Gastrocnemius medialis (tissue), 4 donors: ENCODE data around the gene CYP4V2. TPM values are rescaled to one million over a fixed set of nuclear protein-coding genes. Genes with fewer than 3 reads are reported as not detected.
"Not testable (repeated sequence)": the region's sequence is repeated elsewhere in the genome, so short reads cannot be mapped to it uniquely, and the experiment has no call there.

Source experiments
- ATAC-seq, 2 donors: fragments of 150-250 bp; one replicate each; pipeline ENCODE4 v1.9.1; 2016
- DNase-seq, 2 donors: peaks; one replicate each; pipeline ENCODE4 v3.0.0-alpha.2; 2019
- H3K27ac ChIP-seq, 4 donors: fragments of 200-600 bp; sonication (generic); 1 replicate in 1 of 4; 2 replicates in 3 of 4; pipeline ENCODE4 v1.5.1; 2016 to 2018; ENCODE audit warnings: mild to moderate bottlenecking in 2 of 4, moderate library complexity in 1 of 4
- H3K27me3 ChIP-seq, 3 donors: fragments of 200-600 bp; sonication (generic) in 2 of 3; 1 replicate in 1 of 3; 2 replicates in 2 of 3; pipeline versions ENCODE4 v1.5.1 to v1.6.0; 2016 to 2019; ENCODE audit warnings: mild to moderate bottlenecking in 1 of 3, moderate library complexity in 1 of 3
- H3K36me3 ChIP-seq, 2 donors: fragments of 200-600 bp; sonication (generic) in 1 of 2; one replicate each; pipeline ENCODE4 v1.5.1; 2017 to 2018
- H3K4me1 ChIP-seq, 2 donors: fragments of 200-600 bp; sonication (generic) in 1 of 2; one replicate each; pipeline ENCODE4 v1.5.1; 2016 to 2017; ENCODE audit warnings: mild to moderate bottlenecking in 2 of 2
- H3K4me3 ChIP-seq, 4 donors: fragments of 200-600 bp; sonication (generic) in 3 of 4; 1 replicate in 1 of 4; 2 replicates in 3 of 4; pipeline ENCODE4 v1.5.1; 2016 to 2019; ENCODE audit warnings: mild to moderate bottlenecking in 2 of 4
- H3K9me3 ChIP-seq, 3 donors: fragments of 200-600 bp; sonication (generic) in 2 of 3; 1 replicate in 1 of 3; 2 replicates in 2 of 3; pipeline ENCODE4 v1.5.1; 2016 to 2019
- POLR2A ChIP-seq, 2 donors: fragments of 450-650 bp; IDR thresholded peaks; one replicate each; pipeline ENCODE4 v1.6.1; 2017; ENCODE audit warnings: antibody characterized with exemption in 2 of 2, mild to moderate bottlenecking in 2 of 2, moderate library complexity in 2 of 2
- in situ Hi-C, 4 donors: fragments of 200-750 bp; cut with MboI; loops; one replicate each; pipeline versions ENCODE4 v1.15.0 to v1.8.0; 2017; ENCODE audit warnings: low sequenced_read_pairs in 4 of 4
- intact Hi-C: fragments of 100-400 bp; cut with DNase I; formaldehyde crosslinking; loops from one replicate; pipeline ENCODE4 v1.15.1; 2023; ENCODE audit warnings: low total_unique reads
- total RNA-seq, 4 donors: library from RNA; depleted of rRNA; stranded (reverse); fragments of >200 nt; gene quantifications; one replicate each; pipeline versions ENCODE4 v1.1.0 to v1.2.3, GENCODE V29; 2016
- TF ChIP-seq, protein P1 (sequence below), 5 experiments: fragments of 450-650 bp in 3 of 5; fragments of 200-600 bp in 2 of 5; sonication (generic) in 2 of 5; IDR thresholded peaks in 4 of 5; conservative IDR thresholded peaks in 1 of 5; 1 replicate in 4 of 5; 2 replicates in 1 of 5; pipeline ENCODE4 v1.5.1; 2016 to 2019; ENCODE audit warnings: antibody characterized with exemption in 5 of 5, mild to moderate bottlenecking in 3 of 5, moderate library complexity in 3 of 5

The CYP4V2 gene
- total RNA-seq, 4 donors from 2014 or later, result 2.9 to 11.0 (median 6.1) TPM

DNA sequence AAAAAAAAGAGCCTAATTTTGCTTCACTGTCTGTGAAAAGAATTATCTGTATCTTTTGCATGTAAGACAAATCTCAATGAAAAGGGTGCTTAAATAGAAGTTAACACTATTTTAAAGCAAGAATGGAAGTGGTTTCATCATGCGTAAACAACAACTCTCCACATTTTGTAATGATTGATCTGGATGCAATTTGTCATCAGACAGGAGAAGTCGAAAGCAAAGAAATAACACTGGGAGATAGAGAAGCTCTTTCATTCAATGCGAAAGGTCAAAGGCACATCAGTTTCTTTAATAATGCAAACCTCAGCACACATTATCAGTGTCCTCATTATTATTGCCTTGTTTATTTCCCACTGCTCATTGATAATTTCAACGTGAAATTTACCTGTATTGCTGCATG, 44.8 kb downstream of the CYP4V2 start:
- in situ Hi-C loops, result no loop called here

DNA sequence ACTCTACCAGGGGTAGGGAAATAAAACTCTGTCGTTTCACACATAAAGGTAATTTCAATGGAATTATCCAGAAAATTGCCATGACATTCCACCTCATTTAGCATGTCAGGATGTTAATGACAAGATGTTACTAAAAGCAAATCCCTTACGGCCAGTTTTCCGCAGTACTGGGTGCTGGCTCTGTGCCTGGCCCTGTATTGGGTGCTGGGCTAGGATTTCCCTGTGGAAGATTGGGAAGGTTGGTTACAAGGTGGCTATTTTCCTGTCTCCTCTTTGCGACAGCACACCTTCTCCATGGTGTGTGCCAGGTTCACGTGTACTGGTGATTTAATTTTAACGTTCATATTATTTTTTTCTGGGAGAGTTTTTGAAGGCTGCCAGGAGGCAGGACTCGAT, 49.1 kb downstream of the CYP4V2 start:
- no peaks in the 10 kb centered on the region for H3K9me3 ChIP-seq
- intact Hi-C loops, result no loop called here
- ATAC-seq, result no peak
- H3K4me1 ChIP-seq, result no peaks in the 10 kb centered on the region
- H3K4me3 ChIP-seq, result no peak overlapping the region
- H3K27me3 ChIP-seq, result no peaks in the 10 kb centered on the region
- TF ChIP-seq, protein P1, sequence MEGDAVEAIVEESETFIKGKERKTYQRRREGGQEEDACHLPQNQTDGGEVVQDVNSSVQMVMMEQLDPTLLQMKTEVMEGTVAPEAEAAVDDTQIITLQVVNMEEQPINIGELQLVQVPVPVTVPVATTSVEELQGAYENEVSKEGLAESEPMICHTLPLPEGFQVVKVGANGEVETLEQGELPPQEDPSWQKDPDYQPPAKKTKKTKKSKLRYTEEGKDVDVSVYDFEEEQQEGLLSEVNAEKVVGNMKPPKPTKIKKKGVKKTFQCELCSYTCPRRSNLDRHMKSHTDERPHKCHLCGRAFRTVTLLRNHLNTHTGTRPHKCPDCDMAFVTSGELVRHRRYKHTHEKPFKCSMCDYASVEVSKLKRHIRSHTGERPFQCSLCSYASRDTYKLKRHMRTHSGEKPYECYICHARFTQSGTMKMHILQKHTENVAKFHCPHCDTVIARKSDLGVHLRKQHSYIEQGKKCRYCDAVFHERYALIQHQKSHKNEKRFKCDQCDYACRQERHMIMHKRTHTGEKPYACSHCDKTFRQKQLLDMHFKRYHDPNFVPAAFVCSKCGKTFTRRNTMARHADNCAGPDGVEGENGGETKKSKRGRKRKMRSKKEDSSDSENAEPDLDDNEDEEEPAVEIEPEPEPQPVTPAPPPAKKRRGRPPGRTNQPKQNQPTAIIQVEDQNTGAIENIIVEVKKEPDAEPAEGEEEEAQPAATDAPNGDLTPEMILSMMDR (IDR thresholded peaks at IDR 0.05 in 4 of 5, conservative IDR thresholded peaks at IDR 0.05 in 1 of 5), result no peak
- no peak for TF ChIP-seq POLR2A (IDR thresholded peaks at IDR 0.05)
- in situ Hi-C loops, result no loop called here
- no peak for DNase-seq
- no peak overlapping the region for H3K27ac ChIP-seq
- H3K36me3 ChIP-seq, result no peaks in the 10 kb centered on the region

More for the DNA sequence above, 44.8 kb downstream of the CYP4V2 start:
- H3K36me3 ChIP-seq, result no peaks in the 10 kb centered on the region
- intact Hi-C loops, result no loop called here
- H3K4me1 ChIP-seq, result peaks cover 0 to 3% of the 10 kb centered on the region in 2 donors
- H3K27me3 ChIP-seq, result no peaks in the 10 kb centered on the region
- H3K9me3 ChIP-seq, result no peaks in the 10 kb centered on the region
- no peak overlapping the region for H3K4me3 ChIP-seq
- DNase-seq (no peak), ATAC-seq (no peak)
- no peak overlapping the region for H3K27ac ChIP-seq
- TF ChIP-seq, protein P1 (IDR thresholded peaks at IDR 0.05 in 4 of 5, conservative IDR thresholded peaks at IDR 0.05 in 1 of 5), result no peak
- no peak for TF ChIP-seq POLR2A (IDR thresholded peaks at IDR 0.05)

DNA sequence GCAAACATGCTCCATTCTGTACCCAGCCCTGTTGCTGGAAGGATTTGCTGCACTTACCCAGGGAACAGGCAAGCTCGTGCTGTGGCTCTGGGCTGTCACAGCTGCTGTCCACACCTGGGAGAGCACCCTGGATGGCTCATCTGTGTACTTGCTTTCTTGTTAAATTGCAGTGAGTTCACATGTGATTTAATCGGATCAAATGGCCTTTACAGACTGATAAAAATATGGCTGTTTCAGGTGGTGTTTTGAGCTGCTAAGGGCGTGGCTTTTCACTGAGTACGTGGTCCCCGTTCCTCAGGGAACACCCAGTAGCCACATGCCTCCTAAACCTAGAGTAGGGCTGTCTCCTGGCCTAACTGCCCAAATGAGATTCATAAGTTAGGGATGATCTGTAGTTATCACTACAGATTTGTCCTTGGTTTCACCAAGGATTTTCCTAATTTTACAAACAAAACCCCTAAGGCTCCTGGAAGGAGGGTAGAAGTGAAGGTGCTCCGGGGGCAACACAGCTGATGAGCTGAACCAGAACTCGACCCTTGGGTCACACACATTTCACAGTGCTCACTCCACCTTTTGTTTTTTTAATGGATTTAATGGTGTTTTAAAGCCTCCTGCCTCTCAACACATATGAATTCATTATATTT, 49.6 kb downstream of the CYP4V2 start:
- intact Hi-C loops (no loop called here), in situ Hi-C loops (no loop called here)
- Histone ChIP-seq H3K4me3 (no peak overlapping the region), H3K36me3 (no peaks in the 10 kb centered on the region), H3K4me1 (no peaks in the 10 kb centered on the region), H3K9me3 (no peaks in the 10 kb centered on the region), H3K27ac (no peak overlapping the region), H3K27me3 (no peaks in the 10 kb centered on the region)
- TF ChIP-seq, protein P1 (IDR thresholded peaks at IDR 0.05 in 4 of 5, conservative IDR thresholded peaks at IDR 0.05 in 1 of 5), result no peak
- no peak for TF ChIP-seq POLR2A (IDR thresholded peaks at IDR 0.05)
- ATAC-seq (no peak), DNase-seq (no peak)

DNA sequence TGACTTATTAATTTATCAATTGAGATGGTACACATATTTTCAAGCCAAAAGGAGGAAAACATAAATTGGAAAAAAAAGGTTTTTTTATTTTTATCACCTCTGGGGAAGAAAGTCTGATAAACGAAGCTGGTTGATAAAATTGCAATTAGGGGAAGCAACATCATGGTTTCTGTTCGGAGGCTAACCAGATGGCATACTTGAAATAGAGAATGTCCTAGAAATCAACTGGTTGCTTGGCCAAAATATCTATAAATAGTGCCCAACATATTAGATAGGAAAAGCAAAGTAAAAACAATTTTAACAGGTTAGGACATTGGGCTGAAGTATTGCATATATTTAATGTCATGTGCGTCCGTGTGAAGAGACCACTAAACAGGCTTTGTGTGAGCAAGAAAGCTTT, 50.2 kb downstream of the CYP4V2 start:
- Histone ChIP-seq H3K36me3 (no peaks in the 10 kb centered on the region), H3K4me3 (no peak overlapping the region), H3K4me1 (no peaks in the 10 kb centered on the region), H3K27ac (no peak overlapping the region), H3K27me3 (no peaks in the 10 kb centered on the region), H3K9me3 (no peaks in the 10 kb centered on the region)
- TF ChIP-seq, protein P1 (IDR thresholded peaks at IDR 0.05 in 4 of 5, conservative IDR thresholded peaks at IDR 0.05 in 1 of 5), result no peak
- no peak for TF ChIP-seq POLR2A (IDR thresholded peaks at IDR 0.05)
- intact Hi-C loops (no loop called here), in situ Hi-C loops (no loop called here)
- no peak for ATAC-seq
- DNase-seq, result no peak

DNA sequence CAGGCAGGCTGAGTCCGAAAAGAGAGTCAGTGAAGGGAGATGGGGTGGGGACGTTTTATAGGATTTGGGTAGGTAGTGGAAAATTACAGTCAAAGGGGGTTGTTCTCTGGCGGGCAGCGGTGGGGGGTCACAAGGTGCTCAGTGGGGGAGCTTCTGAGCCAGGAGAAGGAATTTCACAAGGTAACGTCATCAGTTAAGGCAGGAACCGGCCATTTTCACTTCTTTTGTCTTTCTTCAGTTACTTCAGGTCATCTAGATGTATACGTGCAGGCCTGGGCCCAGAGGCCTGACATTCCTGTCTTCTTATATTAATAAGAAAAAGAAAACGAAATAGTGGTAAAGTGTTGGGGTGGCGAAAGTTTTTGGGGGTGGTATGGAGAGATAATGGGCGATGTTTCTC, 50.7 kb downstream of the CYP4V2 start:
- ATAC-seq, H3K4me1 ChIP-seq, in situ Hi-C loops, H3K4me3 ChIP-seq, H3K27ac ChIP-seq, H3K9me3 ChIP-seq, H3K36me3 ChIP-seq, intact Hi-C loops, H3K27me3 ChIP-seq, DNase-seq: not testable (repeated sequence)
